NCI-H345 treated with DMSO at 0.1 percent for 48 hours (cell line): ENCODE results near the gene KRTAP5-8.
"Not testable (repeated sequence)": the region's sequence is repeated elsewhere in the genome, so short reads cannot be mapped to it uniquely, and the experiment has no call there.

Experiments used
- DNase-seq: peaks from one replicate; lab custom pipeline; 2025; ENCODE audit not compliant: unreplicated experiment; lab: John Stamatoyannopoulos, UW

The KRTAP5-8 gene

GRCh38 chr11:71505781-71506180, 32.0 kb upstream of the KRTAP5-8 start:
- no peak for DNase-seq

GRCh38 chr11:71507102-71507501, 30.7 kb upstream of the KRTAP5-8 start:
- DNase-seq = no peak

GRCh38 chr11:71518506-71519471, 19.0 kb upstream of the KRTAP5-8 start:
- DNase-seq = no peak

DNA sequence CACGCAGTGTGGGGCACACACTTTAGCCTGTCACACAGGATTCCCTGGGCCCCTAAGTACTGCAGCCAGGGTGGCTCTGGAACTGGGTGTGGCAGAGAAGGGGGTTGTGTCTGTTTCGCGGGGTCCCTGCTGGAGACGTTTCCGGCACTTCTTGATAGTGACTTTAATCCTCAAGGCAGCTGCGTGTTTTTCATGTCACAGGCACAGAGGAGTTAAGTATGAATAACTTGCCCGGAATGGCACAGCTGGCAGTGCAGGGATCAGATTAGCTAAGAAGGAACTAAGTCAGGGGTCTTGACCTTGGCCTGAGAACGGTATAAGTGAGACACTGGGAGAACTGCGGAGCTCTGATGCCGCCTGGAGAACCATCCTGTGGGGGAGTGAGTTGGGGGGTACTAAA, 18.3 kb upstream of the KRTAP5-8 start:
- DNase-seq = no peak

GRCh38 chr11:71525188-71525937, 12.5 kb upstream of the KRTAP5-8 start:
- DNase-seq = no peak

GRCh38 chr11:71525938-71526495, 11.8 kb upstream of the KRTAP5-8 start:
- DNase-seq = no peak

GRCh38 chr11:71526796-71527575, 10.8 kb upstream of the KRTAP5-8 start, which contains the start of gene KRTAP5-7:
Gene KRTAP5-7, plus strand, starts transcription at chr11:71527267. Its CDS starts 34 bp downstream, at chr11:71527301.
- DNase-seq = not testable (repeated sequence)

GRCh38 chr11:71527576-71528210, 10.1 kb upstream of the KRTAP5-8 start:
- DNase-seq = no peak

DNA sequence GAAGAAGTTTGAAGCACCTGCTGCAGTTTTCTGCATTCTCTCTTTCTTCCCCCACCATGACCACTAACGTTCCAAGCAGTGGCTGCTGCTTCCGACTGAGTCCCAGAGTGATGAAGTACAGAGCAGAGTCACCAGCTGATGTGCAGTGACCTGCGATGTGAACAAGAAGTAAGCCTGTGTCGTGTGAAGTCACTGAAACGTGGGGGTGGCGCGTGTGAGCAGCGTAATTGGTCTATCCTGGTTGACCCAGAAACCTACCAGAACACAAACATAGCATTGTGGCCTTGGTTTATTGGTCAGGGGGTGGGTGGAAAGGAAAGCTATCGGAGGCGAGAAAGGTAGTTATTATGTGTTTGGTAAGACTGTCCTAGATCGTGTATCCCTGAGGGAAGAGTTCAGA, 7.2 kb upstream of the KRTAP5-8 start:
- DNase-seq = no peak

GRCh38 chr11:71532036-71532610, 5.7 kb upstream of the KRTAP5-8 start:
- DNase-seq = no peak

DNA sequence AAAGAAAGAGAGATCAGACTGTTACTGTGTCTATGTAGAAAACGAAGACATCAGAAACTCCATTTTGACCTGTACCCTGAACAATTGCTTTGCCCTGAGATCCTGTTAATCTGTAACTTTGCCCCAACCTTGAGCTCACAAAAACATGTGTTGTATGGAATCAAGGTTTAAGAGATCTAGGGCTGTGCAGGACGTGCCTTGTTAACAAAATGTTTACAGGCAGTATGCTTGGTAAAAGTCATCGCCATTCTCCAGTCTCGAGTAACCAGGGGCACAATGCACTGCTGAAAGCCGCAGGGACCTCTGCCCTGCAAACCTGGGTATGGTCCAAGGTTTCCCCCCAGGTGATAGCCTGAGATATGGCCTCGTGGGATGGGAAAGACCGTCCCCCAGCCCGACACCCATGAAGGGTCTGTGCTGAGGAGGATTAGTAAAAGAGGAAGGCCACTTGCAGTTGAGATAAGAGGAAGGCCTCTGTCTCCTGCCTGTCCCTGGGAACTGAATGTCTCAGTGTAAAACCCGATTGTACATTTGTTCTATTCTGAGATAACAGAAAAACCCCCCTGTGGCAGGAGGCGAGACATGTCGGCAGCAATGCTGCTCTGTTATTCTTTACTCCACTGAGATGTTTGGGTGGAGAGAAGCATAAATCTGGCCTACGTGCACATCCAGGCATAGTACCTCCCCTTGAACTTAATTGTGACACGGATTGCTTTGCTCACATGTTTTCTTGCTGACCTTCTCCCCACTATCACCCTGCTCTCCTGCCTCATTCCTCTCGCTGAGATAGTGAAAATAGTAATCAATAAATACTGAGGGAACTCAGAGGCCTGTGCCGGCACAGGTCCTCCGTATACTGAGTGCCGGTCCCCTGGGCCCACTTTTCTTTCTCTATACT, 2.9 kb upstream of the KRTAP5-8 start:
- not testable (repeated sequence) for DNase-seq

GRCh38 chr11:71535825-71536224, 2.0 kb upstream of the KRTAP5-8 start:
- DNase-seq = no peak

DNA sequence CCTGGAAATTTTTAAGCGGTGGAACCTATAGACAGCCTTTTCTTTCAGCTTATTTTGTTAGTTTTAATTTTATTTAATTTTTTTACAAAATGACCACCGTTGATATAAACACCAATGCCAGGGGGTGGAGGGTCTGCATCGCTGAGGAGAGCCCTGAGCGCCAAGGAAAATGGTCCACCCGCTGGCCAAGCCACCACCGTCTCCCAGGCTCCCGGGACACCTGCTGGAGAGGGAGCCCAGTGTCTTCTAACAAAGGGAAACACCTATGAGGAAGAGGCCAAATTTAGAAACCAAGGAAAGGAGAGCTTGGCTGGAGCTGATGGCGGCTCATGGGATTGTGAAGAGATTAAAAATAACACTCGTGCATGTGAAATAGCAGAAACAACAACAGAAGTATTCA, 288 bp upstream of the KRTAP5-8 start:
- DNase-seq = peak; percentile 8

- no peak for DNase-seq
Observed at GRCh38 chr11:71538666-71538990, 803 bp downstream of the KRTAP5-8 start.

DNA sequence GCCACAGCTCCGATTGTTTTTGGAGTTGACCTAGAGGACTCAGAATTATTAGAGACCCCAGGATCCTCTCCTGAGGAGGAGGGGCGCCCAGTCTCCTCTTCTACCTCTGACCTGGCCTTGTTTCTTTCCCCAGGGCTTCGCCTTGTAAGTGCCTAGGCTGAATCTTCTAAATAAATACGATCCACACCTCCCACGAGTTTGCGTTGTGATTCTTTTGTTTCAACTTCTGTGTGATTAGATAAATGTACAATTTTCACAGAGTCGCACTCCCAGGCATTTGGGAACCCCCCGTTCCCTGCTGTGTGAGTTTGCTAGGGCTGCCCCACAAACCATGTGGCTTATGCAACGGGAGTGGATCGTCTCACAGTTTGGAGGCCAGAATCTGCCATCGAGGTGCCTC, 1.2 kb downstream of the KRTAP5-8 start:
- no peak for DNase-seq

DNA sequence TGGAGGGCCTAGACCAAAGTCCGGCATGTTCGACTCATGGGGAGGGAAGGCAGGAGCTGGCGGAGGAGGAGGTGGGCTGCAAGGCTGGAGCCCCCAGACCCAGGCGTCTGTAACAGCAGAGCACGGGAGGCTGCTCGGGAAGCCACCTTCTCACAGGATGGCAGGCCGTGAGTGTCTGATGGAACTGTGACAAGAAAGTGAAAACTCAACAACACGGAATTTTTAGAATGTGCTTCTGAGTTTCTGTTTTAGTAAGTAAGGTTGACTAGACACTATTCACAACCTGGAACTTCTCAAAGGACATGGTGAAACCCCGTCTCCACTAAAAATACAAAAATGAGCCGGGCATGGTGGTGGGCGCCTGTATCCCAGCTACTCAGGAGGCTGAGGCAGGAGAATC, 2.1 kb downstream of the KRTAP5-8 start:
- not testable (repeated sequence) for DNase-seq

GRCh38 chr11:71540521-71541304, 2.9 kb downstream of the KRTAP5-8 start:
- not testable (repeated sequence) for DNase-seq

DNA sequence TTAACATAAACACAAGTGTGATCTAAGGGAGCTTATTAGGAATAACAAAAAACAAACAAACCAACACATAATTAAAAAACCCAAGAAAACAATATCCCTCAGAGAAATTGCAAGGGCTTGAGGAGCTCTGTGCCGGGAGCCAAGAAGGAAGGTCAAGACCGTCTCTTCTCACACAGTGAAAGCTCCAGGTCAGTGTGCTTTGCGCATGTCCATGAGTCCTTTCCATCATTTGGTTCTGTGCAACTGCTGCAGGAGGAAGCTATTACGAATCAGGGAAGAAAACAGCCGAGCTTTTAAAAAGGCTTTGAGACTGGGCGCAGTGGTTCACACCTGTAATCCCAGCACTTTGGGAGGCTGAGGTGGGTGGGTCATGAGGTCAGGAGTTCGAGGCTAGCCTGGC, 4.6 kb downstream of the KRTAP5-8 start:
- no peak for DNase-seq
